HG02970 (cell line): ENCODE measurements around the gene MSI2.

Experiments
- ATAC-seq: cut with Tn5 transposase; IDR thresholded peaks from one replicate; pipeline ENCODE4 v1.9.1; 2021; ENCODE audit warnings: mild to moderate bottlenecking, moderate library complexity, moderate number of reproducible peaks; ENCODE audit not compliant: unreplicated experiment, low FRiP score

MSI2 gene

DNA sequence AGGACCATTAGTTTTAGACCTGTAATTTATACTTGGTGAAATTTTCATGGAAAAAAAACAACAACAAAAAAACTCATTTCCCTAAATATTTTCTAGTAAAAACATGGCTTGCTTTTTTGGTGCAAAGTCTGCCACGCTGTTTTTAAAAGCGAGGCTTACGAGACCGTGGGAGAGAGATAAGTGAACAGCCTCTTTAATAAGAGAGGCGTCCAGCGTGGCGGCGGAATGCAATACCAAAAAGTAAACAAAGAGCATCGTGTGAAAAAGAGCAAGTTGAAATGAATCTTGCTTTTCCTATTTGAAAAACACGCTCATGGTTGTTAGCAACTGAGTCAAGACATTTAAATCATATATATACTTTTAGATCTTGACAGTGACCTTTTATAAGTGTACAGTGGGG lies 10.5 kb upstream of the MSI2 start:
- no peak for ATAC-seq

DNA sequence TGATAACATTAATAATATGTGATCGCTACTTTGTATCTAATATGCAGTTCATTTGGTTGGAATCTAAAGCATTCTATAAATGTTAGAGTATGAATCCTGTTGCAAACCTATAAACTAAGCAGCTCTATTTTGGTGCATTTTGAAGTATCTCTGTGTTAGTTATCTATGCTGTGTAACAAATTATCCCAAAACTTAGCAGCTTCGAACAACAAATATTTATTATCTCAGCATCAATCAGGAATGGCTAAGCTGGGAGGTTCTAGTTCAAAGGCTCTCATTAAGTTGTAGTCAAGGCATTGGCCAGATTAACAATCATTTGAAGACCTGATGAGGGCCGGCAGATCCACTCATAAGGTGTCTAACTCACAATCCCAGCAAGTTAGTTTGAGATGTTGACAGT lies 10.1 kb upstream of the MSI2 start:
- ATAC-seq: no peak

DNA sequence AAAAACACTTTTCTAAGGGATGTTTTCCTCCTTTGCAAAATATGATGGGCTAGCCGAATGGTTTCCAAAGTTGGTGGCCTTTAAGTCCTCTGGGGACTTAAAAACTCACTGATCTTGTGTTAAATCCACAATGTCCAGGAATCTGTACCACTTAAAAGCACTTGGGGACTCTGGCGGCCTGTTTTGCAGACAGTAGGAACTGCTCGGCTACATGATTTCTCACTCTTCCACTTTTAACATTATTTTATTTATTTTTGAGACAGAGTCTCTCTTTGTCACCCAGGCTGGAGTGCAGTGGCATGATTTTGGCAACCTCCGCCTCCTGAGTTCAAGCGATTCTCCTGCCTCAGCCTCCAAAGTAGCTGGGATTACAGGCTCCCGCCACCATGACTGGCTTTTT lies 9.1 kb upstream of the MSI2 start:
- no peak for ATAC-seq

DNA sequence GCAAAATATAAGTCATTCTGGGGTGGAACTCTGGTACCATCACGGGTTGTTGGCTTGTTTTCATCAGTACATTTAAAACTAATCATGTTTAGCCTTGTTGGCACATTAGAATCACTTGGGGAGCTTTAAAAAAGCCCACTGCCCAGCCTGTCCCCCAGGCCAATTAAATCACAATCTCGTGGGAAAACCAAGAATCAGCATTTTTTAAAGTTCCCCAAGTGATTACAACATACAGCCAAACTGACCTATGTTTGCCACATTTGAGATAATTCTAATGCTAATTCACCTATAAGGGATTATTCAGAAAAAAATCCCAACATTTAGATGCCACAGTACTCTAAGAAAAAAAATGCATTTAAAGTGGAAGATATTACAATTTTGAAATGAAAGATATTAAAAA lies 8.4 kb upstream of the MSI2 start:
- ATAC-seq: no peak

DNA sequence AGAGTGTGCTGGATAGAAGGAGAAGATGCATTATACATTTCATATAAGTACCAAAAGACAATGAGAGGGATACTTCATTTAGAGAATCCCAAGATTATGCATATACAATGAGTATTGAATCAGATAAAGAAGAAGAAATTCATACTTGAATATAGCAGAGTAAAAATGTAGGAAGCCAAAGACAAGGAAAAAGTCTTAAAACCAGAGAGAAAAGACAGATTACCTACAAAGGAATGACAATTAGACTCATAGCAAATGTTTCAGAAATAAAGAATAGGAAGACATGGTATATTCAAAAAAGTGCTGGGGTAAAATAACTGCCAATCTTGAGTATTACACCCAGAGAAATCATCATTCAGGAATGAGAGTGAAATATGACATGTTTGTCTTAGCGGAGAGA lies 6.8 kb upstream of the MSI2 start:
- no peak for ATAC-seq

DNA sequence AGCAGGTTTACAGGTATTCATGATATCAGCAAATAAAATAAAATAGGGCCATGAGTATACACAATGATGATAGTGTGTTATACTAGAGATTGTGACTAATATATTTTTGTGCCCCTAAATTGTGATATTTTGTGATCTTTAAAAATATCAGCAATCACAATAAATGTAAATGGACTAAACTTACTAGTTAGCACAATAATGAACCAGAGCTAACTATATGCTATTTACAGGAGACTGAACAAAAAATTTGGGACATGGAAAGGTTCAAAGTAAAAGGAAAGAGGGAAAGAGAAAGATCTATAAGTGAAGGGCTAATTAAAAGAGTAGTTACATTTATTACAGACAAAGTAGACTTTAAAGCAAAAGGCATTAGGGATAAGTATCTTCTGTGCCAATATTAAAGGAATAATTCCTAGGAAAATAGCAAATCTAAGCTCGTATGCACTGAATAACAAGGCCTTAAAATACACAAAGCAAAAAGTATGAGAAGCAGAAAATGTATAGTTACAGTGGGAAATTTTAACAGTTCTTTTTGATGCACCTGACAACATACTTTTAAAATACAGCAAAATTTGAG lies 5.0 kb upstream of the MSI2 start:
- no peak for ATAC-seq

DNA sequence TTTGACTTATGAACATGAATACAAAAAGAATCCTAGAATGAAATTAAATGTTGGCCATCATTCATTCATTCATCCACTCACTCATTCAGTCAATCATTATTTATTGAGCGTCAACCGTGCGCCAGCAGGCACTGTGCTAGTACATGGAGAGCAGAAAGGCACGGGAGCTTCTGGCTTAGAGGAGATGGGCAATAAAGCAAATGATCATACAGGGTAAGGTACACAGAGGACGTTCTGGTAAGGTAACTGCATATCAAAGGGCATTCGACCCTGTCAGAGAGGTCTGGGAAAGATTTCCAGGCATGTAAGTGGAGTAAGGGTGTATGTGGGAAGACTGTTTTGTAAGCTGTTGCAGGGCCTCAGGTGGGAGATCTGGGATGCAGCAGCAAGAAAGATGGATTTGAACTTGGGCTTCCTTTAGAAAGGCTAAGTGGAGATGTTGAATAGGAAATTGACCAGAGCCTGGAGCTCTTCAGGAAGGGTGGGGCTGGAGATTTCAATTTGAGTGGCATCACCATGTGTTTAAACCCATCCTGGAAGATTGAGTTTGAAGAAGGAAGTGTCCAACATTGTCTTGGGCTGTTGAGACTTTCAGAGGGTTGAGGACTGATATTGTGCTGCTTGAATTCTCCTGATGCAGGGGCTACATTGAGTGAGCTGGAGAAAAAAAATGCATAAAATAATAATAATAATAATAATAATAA lies 2.8 kb upstream of the MSI2 start:
- ATAC-seq: no peak

DNA sequence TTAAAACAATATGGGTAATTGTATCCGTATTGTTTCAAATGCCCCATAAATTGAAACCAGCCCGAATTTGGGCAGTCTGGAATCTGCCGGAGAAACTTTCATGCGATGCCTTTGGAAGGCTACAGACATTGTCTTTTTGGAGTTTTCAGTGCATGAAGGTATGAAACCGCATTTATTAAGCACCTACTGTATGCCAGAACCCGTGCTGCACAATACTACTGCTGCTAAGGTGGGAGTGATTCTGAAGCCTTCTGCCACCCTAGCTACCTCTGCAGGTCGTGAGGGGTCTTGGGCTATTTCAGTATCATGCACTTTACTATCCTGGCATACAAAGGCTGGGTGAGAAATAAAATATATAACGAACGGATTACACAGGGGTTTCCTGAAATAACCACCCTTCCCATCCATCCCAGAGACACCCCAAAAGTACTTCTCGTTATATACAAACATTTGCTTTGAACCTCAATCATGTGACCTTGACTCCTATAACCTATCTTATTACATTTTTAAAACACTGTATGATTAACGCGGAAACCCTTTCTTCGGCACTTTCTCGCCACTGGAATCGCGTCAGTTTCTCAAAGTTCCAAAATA lies 1.0 kb upstream of the MSI2 start:
- ATAC-seq: no peak

DNA sequence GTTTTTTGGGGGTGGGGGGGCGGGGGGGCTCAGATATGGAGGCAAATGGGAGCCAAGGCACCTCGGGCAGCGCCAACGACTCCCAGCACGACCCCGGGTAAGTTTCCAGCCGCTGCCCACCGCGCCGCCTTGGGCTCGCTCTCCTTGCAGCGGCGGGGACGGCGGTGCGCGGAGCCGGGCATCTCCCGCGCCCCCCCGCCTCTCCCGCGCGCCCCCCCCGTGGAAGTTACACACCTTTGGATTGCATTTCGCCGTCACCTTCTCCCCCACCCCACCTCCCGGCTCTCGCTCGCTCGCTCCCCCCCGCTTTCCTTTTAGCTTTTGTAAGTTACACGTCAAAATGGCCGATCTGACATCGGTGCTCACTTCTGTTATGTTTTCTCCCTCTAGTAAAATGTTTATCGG lies 387 bp downstream of the MSI2 start:
- peak; percentile 7 for ATAC-seq

DNA sequence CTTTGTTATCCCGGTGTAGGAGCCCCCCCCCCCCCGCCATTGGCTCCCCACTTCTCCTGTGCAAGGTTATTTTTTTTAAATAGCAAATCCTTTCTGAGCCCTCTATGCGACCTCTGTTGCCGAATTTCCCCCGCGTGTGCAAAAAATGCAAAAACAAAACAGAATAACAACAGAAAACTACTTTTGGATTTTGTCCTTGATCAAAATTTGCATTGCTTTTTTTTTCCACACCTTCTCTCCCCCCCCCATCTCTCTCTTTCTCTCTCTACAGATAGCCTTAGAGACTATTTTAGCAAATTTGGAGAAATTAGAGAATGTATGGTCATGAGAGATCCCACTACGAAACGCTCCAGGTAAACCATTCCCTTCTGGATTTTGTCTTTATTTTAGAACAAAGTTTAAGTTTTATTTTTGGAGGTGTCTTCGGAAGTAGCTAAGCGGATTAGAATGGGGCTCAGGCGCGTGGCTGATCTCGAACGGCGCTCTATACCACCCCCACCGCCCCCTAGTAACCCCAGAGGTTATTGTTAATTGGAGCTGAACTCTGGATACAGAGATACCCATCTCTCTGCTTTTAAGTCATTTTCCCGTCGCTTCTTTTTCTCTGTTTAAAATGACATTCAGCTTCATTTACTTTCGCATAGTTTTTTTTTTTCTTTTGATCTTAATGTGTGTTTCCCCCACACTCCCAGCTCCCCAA lies 1.0 kb downstream of the MSI2 start:
- ATAC-seq: no peak

DNA sequence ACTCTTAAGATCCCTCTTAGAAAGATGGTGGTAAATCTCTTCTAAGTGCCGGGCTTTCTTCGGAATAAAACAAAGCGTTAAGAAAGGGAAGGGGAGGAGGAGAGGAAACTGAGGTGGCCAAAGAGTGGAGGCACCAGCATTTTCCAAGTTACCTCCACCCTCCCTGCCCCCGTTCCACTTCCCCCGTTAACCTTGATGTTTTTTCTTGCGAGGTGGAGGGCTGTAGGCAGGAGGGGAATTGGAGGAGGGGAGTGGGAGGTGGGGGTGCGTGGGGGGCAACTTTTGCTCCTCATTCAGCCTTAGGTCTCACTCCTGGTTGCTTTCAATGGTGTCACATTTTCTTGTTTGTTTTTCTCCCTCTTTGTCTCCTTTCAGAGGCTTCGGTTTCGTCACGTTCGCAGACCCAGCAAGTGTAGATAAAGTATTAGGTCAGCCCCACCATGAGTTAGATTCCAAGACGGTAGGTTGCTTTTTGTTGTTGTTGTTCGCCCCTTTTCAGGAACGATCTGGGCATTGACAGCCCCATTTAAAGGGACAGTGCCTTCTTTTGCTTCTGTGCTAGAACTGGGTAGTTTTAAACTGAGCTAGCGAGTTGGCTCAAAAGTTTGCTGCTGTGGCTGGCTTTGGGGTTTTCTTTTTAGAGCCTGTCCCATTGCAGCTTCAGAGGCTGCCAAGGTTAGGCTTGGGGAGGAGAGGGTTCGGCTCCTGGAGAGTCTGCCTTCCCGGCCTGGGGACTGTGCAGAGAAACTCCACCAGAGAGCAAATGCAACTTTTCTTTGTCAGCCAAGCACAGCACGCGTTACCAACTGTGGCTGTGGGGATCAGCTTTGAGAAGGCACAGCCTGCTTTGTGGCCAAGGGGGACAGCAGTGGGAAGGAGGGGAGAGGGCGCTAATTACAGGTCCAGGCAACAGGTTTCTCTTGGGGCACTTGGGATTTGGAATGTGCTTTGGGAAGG lies 1.9 kb downstream of the MSI2 start:
- ATAC-seq: no peak

DNA sequence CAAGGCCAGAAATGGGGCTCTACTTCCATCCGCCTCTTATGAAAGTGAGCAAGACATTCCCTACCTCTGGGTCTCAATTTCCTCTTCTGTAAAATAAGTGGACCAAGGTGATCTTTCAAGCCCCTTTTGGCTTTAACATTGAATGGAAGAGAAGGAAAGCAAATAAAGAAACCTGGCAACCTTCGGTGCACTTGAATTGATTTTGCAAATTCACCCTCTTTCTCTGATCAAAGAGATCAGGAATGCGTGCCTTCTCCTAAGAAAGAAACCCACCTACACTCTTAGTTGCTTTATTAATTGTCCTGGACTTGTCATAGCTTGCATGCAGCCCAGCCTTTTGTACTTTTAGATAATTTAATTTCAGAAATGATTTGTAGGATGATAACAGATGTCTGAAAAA lies 3.0 kb downstream of the MSI2 start:
- ATAC-seq: no peak

DNA sequence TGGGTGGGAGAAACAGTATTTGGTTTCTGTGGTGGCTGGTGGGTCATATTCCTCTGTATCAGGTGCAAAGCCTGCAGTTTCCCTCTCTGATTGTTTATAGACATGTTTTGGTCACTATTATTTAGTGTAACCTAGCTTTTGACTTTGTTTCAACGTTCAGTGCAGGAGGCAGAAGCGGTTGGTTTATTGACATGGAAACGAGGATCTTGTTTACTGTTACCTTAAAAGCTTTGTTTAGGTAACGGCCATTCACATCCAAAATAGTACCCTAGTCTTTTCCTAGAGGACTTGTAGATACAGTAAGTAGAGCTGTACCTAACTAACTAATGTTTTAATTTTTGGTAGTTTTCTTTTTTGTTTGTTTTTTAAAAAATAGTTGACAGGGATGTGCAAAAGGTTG lies 3.5 kb downstream of the MSI2 start:
- no peak for ATAC-seq

DNA sequence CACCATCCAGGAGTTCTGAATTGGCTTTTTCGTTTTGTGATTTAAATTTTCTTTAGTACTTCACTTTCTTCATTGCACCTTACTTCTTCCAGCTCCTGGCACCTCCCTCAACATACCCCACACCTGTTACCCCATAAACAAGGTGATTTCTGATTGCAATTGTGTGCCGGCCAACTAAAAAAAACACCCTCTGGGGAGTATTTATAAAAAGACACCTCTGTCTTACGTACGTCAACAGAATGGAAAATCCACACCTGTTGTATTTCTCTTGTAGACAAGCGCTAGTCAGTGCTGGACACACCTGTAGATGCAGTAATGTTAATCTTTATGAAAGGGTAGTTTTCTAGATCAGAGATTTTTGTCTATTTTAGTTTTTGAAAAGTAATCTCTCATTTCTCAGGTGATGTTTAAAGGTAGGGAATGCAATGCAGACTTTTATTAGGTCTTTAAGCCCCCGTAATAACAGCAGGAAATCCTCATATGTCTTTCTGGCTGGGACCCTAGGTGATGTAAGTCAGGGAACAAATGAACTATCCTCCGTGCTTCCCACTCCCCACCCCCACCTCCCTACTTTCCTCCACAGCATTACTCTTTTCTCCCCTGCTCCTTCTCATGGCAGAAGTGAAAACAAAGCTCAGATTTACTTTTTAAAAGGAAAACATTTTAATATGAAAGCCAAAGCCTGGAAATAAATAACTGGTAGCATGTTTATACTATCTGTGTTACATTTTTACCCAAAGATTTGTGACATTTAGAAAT lies 4.2 kb downstream of the MSI2 start:
- no peak for ATAC-seq

DNA sequence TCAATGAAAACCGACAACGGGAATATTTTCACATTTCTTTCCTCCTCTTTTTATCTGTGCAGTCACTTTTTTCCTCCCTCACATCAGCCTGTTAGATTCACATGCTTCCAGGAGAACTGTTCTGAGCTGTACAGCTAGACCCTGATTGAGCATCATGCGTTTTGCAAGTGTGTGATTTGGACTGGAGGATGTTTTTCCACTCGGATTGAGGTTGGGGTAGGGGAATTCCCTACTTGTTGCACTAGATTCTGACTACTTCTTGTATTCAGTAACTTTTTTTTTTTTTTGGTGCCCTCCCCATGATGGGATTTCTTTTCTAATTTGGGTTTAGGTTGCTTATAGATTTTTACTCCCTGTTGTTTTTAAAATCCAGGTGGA lies 4.8 kb downstream of the MSI2 start:
- ATAC-seq: no peak

DNA sequence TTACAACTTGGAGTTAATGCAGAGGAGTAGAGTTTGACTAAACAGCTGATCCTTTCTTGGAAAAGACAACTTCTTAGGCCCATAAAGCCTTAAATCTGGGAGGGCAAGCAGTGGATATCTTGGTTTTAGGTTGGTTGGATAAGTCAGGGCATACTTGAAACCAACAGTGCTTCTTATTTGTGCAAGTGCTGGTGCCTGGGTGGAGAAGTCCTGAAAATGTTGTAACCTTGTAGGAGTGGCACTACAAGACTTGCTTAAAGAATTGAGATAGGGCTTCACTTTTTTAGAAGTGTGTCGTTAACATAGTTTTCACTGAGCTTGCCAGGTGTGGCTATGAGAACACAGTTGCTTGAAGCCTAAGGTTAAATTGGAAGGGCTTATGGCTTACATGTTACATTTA lies 6.2 kb downstream of the MSI2 start:
- no peak for ATAC-seq

DNA sequence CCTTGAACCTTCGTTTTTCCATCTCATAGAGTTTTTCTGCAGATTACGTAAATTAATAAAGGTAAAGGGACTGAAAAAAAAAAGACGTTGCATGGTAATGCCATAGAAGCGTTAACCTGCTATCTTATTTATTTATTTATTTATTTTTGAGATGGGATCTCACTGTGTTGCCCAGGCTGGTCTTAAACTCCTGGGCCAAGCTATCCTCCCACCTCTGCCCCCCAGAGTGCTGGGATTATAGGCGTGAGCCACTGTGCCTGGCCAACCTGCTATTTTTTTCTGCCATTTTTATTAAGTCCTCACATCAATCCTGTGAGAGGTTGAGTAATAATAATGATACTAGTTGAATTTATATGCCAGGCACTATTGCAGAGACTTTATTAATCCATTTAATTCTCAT lies 7.9 kb downstream of the MSI2 start:
- no peak for ATAC-seq

DNA sequence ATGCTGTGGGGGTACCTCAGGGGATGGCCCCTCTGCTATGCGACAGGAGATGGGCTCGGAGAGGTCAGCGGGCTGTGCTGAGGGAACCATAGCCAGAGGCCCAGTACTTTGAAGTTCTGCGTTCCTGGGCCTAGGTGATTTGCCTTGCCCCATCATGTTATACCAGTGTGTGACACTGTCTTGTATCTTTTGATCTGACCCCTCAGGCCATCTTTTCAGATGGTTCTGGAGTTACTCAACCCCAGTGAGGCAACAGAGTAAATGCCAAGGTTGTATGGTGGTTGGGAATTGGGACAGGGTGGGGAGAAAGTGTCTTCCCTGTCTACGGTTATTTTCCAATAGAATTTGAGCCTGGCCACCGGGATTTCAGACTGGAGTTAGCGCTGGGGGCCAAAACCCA lies 8.5 kb downstream of the MSI2 start:
- ATAC-seq: no peak

DNA sequence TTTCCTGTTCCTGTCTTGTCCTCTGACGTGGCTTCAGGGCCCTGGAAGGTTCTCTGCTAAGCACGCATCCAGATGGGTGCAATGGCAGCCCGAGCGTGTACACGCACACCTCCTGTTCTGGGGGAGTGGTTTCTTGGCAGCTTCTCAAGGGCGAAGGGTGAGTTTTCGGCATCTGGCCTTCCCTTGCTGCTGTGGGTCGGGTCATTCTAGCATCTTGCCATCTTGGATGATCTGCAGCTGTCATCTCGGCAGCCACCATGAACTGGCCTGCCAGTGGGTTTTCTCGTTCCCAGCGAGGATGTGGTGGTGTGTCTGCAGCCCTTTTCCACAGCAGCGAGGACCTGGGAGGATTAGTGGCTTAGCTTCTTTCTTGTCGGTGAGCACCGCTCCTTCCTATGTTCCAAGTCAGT lies 10.6 kb downstream of the MSI2 start:
- ATAC-seq: no peak

DNA sequence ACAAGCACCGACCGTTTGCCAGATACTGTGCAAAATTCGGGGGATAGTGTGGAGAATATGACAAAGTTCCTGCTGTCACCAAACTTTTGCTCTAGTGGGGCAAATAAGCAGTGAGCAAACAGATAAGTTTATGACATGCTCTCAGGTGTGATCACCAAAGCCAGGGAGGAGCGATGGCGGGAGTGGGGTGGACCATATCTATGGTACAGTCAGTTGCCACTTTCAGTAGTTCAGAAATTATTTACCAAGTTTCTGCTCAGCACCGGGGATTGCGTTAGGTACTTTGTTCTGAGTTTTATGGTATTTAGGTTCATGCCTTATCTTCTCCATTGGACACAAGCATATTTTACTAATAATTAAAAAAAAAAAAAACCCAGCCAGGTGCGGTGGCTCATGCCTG lies 11.9 kb downstream of the MSI2 start:
- ATAC-seq: no peak
